NCI-H128 (cell line): ENCODE measurements around the gene SSC4D.
"Not testable (repeated sequence)": the region's sequence is repeated elsewhere in the genome, so short reads cannot be mapped to it uniquely, and the experiment has no call there.

Source experiments
- DNase-seq: peaks from one replicate; lab custom pipeline; 2025; ENCODE audit not compliant: unreplicated experiment; lab: John Stamatoyannopoulos, UW

SSC4D gene

DNA sequence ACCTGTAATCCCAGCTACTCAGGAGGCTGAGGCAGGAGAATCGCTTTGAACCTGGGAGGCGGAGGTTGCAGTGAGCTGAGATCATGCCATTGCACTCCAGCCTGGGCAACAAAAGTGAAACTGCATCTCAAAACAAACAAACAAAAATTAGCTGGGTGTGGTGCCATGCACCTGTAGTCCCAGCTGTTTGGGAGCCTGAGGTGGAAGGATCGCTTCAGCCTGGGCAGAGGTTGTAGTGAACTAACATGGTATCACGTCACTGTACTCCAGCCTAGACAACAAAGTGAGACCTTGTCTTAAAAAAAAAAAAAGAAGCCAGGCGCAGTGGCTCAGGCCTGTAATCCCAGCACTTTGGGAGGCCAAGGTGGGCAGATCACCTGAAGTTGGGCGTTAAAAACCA, 21.7 kb downstream of the SSC4D start:
- not testable (repeated sequence) for DNase-seq

DNA sequence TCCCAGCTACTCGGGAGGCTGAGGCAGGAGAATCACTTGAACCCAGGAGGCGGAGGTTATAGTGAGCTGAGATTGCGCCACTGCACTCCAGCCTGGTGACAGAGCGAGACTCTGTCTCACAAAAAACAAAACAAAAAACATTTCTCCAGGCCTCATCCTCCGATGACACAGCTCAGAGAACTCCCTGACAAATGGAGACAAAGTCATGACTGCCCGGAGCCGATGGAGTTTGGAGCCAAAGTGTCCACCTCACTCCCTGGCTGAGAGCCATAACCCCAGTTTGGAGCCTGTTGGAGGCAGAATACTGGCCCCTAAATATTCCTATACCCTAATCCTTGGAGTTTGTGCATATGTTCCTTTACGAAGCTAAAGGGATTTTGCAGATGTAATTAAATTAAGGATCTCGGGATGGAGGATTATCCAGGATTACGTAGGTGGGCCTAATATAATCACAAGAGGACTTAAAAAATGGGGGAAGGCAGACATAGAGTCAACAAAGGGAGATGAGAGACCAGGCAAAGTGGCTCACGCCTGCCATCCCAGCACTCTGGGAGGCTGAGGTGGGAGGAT, 22.7 kb downstream of the SSC4D start:
- DNase-seq, result no peak

DNA sequence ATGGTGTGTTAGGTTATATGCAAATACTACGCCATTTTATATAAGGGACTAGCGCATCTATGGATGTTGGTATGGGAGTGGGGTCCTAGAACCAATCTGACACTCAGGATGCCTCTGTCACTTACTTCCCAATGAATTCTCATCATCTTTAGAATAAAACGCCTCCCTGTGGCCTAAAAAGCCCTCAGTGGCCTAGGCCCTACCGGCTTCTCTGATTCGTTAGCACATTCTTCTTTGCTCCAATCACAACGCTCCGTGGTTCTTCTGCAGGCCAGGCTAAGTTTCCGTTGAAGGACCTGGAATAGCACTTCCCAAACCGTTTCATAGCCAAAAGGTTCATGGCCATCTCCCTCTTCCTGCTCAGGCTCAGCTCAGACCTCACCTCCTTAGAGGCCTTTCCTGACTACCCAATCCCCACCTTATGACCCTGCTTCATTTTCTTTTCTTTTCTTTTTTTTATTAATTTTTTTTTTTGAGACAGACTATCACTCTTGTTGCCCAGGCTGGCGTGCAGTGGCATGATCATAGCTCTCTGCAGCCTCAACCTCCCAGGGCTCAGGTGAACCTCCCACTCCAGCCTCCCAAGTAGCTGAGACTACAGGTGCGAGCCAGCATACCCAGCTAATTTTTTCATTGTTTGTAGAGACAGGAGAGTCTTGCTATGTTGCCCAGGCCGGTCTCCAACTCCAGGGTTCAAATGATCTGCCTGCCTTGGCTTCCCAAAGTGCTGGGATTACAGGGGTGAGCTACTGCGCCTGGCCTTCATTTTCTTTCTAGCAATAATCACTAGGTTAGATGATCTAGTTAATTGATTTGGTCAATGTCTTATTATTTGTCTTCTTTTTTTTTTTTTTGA, 26.2 kb downstream of the SSC4D start:
- DNase-seq, result no peak

DNA sequence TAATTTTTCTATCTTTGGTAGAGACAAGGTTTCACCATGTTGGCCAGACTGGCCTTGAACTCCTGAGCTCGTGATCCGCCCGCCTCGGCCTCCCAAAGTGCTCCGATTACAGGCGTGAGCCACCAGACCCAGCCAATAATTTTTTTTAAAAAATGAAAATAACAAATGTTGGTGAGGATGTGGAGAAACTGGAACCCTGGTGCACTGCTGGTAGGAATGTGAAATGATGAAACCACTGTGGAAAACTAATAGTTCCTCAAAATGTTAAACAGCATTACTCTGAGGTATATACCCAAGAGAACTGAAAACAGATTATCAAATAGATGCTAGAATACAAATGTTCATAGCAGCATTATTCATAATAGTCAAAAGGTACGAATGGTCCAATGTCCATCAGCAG, 27.7 kb downstream of the SSC4D start:
- no peak for DNase-seq

DNA sequence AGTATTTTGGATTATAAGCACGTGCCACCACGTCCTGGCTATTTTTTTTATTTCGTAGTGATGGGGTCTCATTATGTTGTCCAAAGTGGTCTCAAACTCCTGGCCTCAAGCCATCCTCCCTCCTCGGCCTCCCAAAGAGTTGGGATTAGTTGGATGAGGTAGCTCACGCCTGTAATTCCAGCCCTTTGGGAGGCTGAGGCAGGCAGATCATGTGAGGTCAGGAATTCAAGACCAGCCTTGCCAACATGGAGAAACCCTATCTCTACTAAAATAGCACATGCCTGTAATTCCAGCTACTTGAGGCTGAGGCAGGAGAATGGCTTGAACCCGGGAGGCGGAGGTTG, 28.9 kb downstream of the SSC4D start:
- no peak for DNase-seq

DNA sequence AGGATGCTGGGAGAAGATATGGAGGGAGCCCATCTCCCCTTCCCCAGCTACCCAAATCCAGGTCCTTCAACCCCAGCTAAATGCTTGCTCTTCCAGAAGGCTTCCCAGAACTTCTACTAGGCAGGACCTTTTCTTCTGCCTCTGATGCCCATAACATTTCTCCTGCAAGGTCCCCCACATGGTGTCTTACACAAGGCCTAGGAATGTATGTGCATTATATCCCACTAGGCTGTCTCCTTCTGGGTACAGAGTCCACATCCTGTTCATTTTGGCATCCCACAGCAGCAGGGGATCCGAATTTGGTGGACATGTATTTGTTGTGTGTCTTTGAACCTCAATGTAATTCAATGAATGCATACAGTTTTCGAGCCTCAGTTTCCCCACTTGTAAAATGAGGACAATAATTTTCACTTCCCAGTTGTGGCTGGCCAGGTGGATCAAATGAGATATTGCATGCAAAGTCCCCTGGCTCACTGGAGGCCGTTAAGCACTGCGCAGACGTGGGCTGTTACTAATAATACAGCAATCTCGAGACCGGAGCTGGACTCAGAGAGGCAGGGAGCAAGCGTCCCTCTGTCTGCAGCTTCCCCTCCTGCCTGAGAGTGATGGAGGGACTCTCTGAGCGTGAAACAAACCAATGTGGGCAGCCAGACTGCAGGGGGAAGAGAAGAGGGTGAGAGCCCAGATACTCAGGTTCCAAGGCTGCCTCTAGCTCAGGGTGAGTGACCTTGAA, 32.1 kb downstream of the SSC4D start:
- no peak for DNase-seq

DNA sequence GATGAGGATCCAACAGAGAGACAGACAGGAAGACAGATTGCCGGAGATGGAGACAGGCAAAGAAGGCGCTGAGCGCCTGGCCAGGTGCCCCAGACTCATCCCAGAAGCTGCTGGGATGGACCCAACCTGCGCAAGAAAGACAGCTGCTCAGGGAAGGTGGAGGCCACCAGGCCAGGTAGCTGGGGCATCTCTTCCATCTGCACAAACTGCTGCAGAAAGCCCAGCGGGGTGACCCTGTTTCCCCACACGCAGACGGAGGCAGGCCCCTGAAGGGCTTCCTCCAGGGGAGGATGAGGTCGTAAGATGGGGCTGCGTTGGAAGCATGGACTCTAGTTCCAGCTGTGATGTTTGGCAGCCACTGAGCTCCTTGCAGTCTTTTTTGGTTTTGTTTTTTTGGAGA, 34.2 kb downstream of the SSC4D start:
- no peak for DNase-seq

DNA sequence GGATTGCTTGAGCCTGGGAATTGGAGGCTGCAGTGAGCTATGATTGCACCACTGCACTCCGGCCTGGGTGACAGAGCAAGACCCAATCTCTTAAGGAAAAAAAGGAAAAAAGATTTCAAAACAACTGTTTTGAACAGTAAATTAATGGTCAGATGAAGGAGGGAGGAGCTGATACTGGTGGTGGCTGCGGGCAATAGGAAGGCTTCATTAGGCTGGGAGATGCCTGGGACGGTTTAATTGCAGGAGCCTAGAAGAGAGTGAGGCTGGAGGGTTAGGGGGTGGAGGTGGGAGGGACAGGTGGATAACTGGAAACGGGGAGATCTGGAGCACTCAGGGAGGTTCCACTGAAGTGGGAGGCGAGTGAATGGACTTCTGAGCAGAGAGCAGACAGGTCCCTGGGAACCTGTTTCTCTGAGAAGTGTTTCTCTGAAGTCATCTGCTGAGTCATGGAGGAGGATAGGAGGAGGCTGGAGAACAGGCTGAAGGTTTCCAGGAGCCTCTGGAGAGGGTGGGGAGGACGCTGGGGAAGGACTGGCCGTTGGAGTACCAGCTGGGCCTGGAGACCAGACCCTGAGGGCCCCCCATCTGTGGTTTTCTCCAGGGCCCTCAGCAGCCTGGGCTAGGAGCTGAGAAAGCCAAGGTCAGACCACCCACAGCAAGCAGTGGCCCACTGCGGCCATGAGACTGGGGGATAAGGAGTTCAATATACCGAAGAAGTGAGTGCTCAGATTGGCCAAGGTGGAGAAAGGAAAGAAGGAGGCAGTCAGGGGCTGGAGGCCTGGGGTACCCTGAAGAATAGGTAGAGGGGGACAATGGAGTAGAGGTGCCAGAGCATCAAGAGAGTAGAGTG, 36.3 kb downstream of the SSC4D start:
- DNase-seq, result no peak

DNA sequence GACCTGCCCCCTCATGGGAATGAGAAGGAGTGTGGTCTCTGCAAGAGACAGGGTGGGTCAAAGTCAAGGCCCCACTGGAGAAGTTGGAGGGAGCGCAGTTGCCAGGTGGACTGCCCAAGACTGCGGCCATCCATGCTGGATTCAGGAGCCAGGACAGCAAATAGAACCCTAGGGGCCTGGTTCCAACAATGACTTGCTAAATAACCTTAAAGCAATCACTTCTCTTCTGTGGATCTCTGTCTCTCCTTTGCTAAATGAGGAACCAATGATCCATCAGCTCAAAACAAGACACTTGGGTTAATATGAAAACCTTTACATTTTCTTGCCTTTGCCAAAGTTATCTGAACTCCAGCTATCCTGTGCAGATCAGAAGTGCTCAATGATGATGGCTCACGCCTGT, 38.1 kb downstream of the SSC4D start:
- DNase-seq, result no peak

DNA sequence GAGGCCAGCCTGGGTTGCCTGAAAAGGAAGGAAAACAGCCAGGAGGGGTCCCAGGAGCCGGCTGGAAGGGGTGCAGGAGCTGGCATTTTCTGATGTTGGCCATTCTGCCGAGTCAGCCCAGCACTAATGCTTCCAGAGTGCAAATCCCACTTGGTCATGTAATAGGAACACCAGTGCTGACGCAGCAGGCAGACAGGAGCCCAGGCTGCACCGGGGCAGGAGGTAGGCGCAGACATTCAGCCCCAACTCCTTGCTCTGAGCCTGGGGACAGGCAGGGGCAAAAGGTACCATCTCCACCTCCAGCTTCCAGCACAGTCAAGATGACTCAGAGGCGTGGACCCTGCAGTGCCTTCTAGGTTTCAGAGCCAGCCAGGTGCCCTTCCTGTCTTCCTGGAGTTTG, 40.5 kb downstream of the SSC4D start:
- DNase-seq, result no peak

DNA sequence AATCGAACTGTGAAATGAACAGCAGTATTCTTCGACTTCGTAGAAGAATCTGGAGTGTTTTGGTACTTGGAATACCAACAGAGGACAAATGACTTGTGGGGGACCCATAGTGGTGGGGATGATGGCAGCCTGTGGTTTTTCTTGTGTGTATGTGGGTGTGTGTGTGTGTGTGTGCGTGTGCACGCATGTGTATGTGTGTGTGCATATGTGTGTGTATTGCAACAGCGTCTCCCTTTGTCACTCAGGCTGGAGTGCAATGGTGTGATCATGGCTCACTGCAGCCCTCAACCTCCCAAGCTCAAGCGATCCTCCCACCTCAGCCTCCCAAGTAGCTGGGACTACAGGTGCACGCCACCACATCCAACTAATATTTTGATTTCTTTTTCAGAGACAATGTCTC, 41.3 kb downstream of the SSC4D start:
- DNase-seq, result no peak

DNA sequence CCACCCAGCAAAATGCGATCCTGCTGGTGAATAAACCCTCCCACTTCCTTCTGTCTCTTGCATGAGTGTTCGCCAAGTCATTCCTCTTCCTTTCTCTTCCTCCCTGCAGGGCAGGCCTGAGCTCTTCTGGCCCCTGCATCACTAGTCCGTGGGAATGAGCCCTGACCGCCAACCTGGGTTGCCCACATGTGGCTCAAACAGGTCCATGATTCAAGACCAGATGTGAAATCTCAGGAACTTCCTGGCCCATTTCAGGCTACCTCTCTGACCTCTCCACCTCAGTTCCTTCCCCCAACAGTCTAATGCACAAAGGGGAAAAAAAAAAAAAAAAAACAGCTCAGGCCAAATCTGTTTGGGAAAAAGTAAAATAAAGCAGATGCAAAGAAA, 45.3 kb downstream of the SSC4D start:
- DNase-seq, result no peak

DNA sequence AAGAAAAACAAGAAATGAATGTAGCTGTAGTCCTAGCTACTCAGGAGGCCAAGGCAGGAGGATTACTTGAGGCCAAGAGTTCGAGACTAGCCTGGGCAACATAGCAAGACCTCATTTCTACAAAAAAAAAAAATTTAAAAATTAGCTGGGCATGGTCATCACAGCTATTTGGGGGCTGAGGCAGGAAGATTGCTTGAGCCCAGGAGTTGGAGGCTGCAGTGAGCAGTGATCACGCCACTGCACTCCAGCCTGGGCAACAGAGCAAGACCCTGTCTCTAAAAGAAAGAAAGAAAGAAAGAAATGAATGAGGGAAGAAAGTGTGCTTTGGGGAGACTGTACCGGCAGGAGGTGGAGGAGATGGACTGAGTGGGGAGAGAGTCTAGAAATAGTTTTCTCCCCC, 45.7 kb downstream of the SSC4D start:
- DNase-seq, result not testable (repeated sequence)

DNA sequence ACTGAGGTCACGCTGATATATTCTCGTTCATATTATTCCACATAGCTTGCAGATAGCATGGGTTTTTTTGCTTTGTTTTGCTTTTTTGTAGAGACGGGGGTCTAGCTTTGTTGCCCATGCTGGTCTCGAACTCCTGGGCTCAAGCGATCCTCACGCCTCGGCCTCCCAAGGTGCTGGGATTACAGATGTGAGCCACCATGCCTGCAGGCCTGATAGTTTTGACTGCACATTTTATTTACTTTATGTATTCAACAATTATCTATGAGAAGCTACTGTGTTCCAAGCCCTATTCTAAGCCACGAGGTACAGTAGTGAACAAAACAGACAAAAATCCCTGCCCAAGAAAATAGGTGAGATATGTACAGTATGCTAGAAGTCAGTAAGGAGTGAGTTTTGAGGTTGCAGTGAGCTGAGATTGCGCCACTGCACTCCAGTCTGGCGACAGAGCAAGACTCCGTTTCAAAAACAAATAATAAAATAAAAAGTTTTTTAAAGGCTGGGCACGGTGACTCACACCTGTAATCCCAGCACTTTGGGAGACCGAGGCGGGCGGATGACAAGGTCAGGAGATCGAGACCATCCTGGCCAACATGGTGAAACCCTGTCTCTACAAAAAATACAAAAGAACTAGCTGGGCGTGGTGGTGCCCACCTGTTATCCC, 49.4 kb downstream of the SSC4D start:
- no peak for DNase-seq

DNA sequence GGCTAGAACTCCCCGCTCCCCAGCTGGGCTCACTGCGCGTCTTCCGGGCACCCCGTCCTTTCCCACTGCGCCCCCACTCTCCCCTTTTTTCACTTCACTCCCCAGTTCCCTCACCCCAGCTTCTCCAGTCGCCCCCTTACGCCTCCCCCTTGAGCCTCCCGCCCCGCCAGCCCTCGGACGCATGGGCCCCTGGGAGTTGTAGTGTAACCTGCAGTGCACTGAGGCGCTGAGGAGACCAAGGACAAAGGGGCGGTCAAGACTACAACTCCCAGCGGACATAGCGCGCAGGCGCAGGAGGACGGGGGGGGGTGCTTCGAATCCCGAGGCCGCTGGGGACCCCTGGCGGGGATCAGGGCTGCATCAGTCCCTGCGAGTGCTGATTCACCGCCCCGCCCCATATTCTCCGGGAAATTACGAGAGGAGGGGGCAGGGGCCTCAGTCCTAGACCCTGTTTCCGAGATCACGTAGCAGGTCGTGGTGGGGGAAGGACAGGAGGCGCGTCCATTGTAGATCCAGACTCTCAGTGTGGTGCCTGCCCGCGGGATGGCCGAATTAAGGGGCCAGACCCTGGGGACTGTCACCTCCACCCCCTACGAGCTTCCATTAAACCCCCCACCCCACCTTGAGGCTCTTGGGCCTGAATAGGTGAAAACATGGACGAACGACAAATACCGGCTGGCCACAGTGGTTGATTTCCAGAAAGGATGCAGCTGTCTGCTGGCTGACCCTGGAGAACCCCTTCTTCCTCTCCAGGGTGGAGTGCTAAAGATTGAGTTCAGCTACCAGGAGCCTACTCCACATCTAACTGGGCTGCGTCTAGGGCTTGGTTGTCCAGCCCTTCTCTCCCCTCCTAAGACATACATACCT, 50.2 kb downstream of the SSC4D start:
- peak; percentile 97 for DNase-seq

DNA sequence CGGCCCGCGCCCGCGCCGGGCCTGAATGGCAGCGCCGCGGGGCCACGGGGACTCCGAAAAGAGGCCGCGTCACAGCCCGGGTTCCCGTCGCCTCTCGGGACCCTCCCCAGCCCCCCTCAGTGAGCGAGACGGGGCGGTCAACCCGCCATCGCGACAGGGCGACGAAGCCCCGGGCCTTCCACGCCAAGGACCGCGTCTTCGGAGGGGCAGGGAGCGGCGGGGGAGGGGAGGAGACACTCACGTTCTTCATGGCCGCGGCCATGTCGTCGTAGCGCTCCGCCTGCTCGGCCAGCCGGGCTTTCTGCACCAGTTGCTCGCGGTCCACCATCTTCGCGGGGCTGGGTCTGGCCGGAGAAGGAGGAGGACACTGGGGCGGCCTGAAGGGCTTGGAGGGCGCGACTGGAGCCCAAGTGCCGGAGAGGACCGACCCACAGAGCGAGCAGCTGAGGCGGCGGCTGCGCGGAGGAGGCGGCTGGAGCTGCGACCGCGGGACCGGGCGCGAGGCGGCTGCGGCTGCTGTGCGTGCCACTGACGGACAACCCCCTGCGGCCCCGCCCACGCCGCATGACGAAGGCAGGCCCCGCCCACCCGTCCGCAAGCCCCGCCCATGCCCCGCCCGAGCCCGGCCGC, 50.9 kb downstream of the SSC4D start, which contains the start of gene YWHAG:
Gene YWHAG, minus strand, starts transcription at position 511 of the 630 bp plus-strand sequence. Its CDS starts 183 bp downstream, at position 328.
- peak; percentile 84 for DNase-seq

DNA sequence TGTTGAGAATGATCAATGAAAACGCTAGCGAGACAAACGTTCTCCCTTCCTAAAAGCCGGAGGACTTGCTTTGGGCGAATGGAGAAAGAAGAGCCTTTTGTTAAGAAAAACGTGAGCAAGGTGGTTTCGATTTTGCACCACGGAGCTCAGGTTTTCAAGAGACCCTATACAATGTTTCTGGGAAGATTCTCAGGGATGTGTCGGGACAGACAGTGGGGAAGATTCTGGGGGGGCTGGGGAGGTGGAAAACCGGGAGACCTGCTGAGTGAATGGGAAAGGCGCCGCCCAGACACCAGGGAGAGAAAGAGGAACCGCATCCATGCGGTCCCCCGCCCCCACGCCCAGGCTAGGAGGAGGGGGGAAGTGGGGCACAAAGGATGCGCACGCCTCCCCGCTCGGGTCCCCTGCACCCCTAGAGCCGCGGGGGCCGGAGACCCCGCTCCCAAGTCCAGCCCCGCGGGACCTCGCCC, 51.5 kb downstream of the SSC4D start:
- DNase-seq, result no peak

DNA sequence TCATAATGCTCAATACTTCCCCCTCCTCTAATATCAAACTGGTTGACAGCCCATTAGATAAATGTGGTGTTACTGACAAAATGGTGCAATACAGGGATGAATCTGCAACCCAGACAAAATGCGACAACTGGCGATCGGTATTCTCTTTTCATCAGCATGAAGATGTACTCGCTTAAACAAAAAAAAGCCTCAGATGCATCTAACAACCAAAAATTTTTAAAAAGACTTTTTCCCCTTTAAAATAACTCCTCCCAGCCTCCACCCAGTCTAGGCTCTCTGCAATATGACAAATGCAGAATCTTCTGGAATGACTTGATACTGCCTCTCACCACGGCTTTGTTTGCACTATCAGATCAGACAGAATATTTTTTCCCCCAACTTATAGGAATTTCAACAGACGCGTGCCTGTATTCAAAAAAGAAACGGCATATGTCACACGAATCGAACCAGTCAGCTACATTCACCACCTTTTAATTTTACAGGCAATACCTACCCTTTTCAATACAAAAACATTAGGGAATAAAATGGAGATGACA, 52.0 kb downstream of the SSC4D start:
- no peak for DNase-seq

DNA sequence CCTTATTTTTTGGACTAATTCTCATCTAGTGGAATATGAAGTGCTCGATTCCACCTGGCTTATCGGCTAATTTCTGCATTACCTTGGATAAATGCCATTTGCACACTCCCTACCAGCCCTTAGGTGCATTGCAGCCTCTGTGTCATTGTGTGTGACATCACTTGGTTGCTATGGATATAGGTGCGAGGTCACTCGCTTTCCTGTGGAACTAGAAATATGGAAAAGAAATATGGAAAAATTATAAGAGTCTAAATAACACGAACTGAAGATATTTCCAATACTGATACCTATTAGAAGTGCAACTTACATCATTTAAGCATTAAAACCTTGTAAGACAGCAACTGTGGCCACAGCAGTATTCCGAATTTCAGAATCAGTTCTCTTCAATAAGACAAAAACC, 52.7 kb downstream of the SSC4D start:
- DNase-seq, result no peak
